NCI-H526 treated with DMSO at 0.1 percent for 48 hours (cell line): ENCODE measurements around the gene HKDC1.

ENCODE experiments used
- DNase-seq: peaks from one replicate; lab custom pipeline; 2025; lab: John Stamatoyannopoulos, UW

Gene HKDC1

GRCh38 chr10:69215405-69216171 is 4.5 kb upstream of the HKDC1 start:
- DNase-seq: no peak

GRCh38 chr10:69216577-69217118 is 3.5 kb upstream of the HKDC1 start:
- DNase-seq: no peak

GRCh38 chr10:69217119-69217754 is 2.9 kb upstream of the HKDC1 start:
- no peak for DNase-seq

GRCh38 chr10:69218831-69219230 is 1.3 kb upstream of the HKDC1 start:
- no peak for DNase-seq

GRCh38 chr10:69220507-69220906 is 375 bp downstream of the HKDC1 start:
- DNase-seq: no peak

GRCh38 chr10:69222157-69223027 is 2.3 kb downstream of the HKDC1 start:
- no peak for DNase-seq

- DNase-seq: no peak
These were observed 2.9 kb downstream of the HKDC1 start for GRCh38 chr10:69223028-69223342.

- DNase-seq: no peak
These were observed 4.9 kb downstream of the HKDC1 start for GRCh38 chr10:69224862-69225657.

- DNase-seq: no peak
These were observed 5.5 kb downstream of the HKDC1 start for GRCh38 chr10:69225681-69226080.

- no peak for DNase-seq
These were observed 6.9 kb downstream of the HKDC1 start for GRCh38 chr10:69226919-69227450.

GRCh38 chr10:69228151-69228550 is 8.0 kb downstream of the HKDC1 start:
- DNase-seq: no peak

- DNase-seq: no peak
These were observed 9.4 kb downstream of the HKDC1 start for GRCh38 chr10:69229616-69229916.

- DNase-seq: no peak
These were observed 10.0 kb downstream of the HKDC1 start for GRCh38 chr10:69230128-69230527.

- DNase-seq: no peak
These were observed 12.1 kb downstream of the HKDC1 start for GRCh38 chr10:69232252-69232651.

- no peak for DNase-seq
These were observed 12.8 kb downstream of the HKDC1 start for GRCh38 chr10:69232736-69233480.

- DNase-seq: no peak
These were observed 14.3 kb downstream of the HKDC1 start for GRCh38 chr10:69234447-69234846.

GRCh38 chr10:69237528-69238159 is 17.5 kb downstream of the HKDC1 start:
- peak; percentile 26 for DNase-seq

GRCh38 chr10:69239136-69239535 is 19.0 kb downstream of the HKDC1 start:
- DNase-seq: no peak

GRCh38 chr10:69239816-69240434 is 19.8 kb downstream of the HKDC1 start:
- no peak for DNase-seq

- no peak for DNase-seq
These were observed 20.3 kb downstream of the HKDC1 start for GRCh38 chr10:69240455-69240854.
